Nephron (organoid): ENCODE data around the gene PALD1.

Experiments
- H3K27ac Mint-ChIP-seq, 3 experiments: 2 replicates each; pipeline ENCODE4 v1.8.0; 2020; ENCODE audit warnings: mixed read lengths in 3 of 3, mild to moderate bottlenecking in 2 of 3, moderate library complexity in 1 of 3
- H3K27me3 Mint-ChIP-seq: 2 replicates; pipeline ENCODE4 v1.8.0; 2021; ENCODE audit warnings: low read depth, mild to moderate bottlenecking, moderate library complexity, mixed read lengths
- H3K36me3 Mint-ChIP-seq: 2 replicates; pipeline ENCODE4 v1.8.0; 2020; ENCODE audit warnings: low read depth, mixed read lengths
- H3K4me1 Mint-ChIP-seq: 2 replicates; pipeline ENCODE4 v1.8.0; 2020; ENCODE audit warnings: mixed read lengths
- H3K4me3 Mint-ChIP-seq, 3 experiments: 2 replicates each; pipeline ENCODE4 v1.8.0; 2020; ENCODE audit warnings: mild to moderate bottlenecking in 3 of 3, mixed read lengths in 3 of 3, moderate library complexity in 2 of 3
- H3K9me3 Mint-ChIP-seq: 2 replicates; pipeline ENCODE4 v1.8.0; 2020; ENCODE audit warnings: mixed read lengths
- TF ChIP-seq, protein P1 (sequence below), 3 experiments: fragments of 200-600 bp; sonication (generic); IDR thresholded peaks; one replicate each; pipeline ENCODE4 v1.5.0; 2021; ENCODE audit warnings: antibody characterized with exemption in 3 of 3; ENCODE audit not compliant: unreplicated experiment in 3 of 3

The PALD1 gene

DNA sequence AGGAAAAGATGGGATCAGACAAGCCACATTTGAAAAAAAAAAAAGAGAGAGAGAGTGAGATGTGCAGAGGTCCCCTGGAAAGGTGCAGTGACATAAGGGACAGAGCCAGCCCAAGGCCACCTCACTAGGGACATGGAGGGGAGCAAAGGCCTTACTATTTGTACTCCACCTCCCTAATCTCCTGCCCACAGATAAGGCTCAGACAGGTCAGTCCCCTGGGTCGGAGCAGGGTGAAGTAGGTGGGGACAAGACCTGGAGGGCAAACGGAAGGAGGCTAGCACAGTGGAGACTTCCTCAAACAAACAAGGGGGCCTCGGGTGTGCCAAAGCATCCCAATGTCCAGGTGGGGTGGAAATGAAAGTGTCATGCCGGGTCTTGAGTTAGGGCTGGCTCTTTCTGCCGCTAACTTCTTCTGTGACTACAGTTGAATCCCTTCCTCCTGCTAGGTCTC, 117.0 kb downstream of the PALD1 start:
- TF ChIP-seq, protein P1, sequence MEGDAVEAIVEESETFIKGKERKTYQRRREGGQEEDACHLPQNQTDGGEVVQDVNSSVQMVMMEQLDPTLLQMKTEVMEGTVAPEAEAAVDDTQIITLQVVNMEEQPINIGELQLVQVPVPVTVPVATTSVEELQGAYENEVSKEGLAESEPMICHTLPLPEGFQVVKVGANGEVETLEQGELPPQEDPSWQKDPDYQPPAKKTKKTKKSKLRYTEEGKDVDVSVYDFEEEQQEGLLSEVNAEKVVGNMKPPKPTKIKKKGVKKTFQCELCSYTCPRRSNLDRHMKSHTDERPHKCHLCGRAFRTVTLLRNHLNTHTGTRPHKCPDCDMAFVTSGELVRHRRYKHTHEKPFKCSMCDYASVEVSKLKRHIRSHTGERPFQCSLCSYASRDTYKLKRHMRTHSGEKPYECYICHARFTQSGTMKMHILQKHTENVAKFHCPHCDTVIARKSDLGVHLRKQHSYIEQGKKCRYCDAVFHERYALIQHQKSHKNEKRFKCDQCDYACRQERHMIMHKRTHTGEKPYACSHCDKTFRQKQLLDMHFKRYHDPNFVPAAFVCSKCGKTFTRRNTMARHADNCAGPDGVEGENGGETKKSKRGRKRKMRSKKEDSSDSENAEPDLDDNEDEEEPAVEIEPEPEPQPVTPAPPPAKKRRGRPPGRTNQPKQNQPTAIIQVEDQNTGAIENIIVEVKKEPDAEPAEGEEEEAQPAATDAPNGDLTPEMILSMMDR (IDR thresholded peaks at IDR 0.05; ENCODE audit: unreplicated experiment in 3 of 3) = no peak
- H3K9me3 Mint-ChIP-seq = no peaks in the 10 kb centered on the region
- H3K27ac Mint-ChIP-seq = no peak overlapping the region
- no peak overlapping the region for H3K4me3 Mint-ChIP-seq
- peaks cover 17% of the 10 kb centered on the region for H3K27me3 Mint-ChIP-seq
- H3K4me1 Mint-ChIP-seq = peaks cover 37% of the 10 kb centered on the region
- H3K36me3 Mint-ChIP-seq = no peaks in the 10 kb centered on the region

DNA sequence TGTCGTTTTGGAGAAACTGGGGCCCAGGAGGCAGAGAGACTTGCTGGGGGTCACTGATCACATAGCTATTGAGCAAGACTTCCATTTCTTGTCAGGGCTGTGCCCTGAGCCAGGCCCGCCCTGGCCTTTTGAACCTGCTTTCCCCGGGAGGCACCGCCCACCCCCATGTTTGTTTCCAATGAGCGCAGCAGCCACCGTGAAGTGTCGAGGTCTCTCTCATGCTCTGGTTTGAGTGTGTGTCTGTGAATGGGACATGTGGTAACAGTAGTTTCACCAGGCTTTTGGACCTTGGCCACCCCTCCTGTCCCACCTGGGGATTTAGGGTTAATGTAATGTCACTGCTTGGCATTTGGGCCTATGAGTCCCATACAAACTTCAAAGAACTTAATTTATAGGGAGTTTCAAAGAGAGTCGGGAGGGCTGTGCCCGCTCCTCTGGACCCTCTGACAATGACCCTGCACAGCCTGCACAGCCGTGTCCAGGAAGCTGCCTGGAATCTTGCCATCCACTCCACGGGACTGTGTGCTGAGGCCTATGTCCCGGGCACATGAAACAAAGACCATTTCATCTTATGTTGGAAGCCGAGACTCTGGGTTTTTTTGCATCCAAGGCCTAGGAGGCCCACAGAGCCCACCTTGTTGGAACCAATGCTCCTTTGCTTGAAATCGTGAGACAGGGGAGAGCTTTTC, 117.7 kb downstream of the PALD1 start:
- no peaks in the 10 kb centered on the region for H3K36me3 Mint-ChIP-seq
- peak overlapping the region; percentile 27 to 79 (median 52) for H3K27ac Mint-ChIP-seq
- no peak overlapping the region for H3K4me3 Mint-ChIP-seq
- H3K9me3 Mint-ChIP-seq = no peaks in the 10 kb centered on the region
- TF ChIP-seq, protein P1 (IDR thresholded peaks at IDR 0.05; ENCODE audit: unreplicated experiment in 3 of 3) = no peak
- H3K4me1 Mint-ChIP-seq = peaks cover 31% of the 10 kb centered on the region
- H3K27me3 Mint-ChIP-seq = peaks cover 17% of the 10 kb centered on the region

- peak overlapping the region; percentile 64 to 79 (median 69) for H3K27ac Mint-ChIP-seq
- H3K4me1 Mint-ChIP-seq = peaks cover 30% of the 10 kb centered on the region
- TF ChIP-seq, protein P1 (IDR thresholded peaks at IDR 0.05; ENCODE audit: unreplicated experiment in 3 of 3) = no peak
Measured at GRCh38 chr10:70596860-70597809, 118.6 kb downstream of the PALD1 start.

GRCh38 chr10:70597856-70598815, 119.6 kb downstream of the PALD1 start:
- Mint-ChIP-seq H3K36me3 (no peaks in the 10 kb centered on the region), H3K9me3 (no peaks in the 10 kb centered on the region), H3K27me3 (peaks cover 17% of the 10 kb centered on the region), H3K27ac (peak overlapping the region; percentile 64 to 79 (median 69)), H3K4me1 (peaks cover 25% of the 10 kb centered on the region), H3K4me3 (no peak overlapping the region)
- TF ChIP-seq, protein P1 (IDR thresholded peaks at IDR 0.05; ENCODE audit: unreplicated experiment in 3 of 3) = no peak

More at GRCh38 chr10:70596860-70597809, 118.6 kb downstream of the PALD1 start:
- Mint-ChIP-seq H3K36me3 (no peaks in the 10 kb centered on the region), H3K9me3 (no peaks in the 10 kb centered on the region), H3K4me3 (no peak overlapping the region), H3K27me3 (peaks cover 17% of the 10 kb centered on the region)

GRCh38 chr10:70598857-70599295, 120.3 kb downstream of the PALD1 start:
- TF ChIP-seq, protein P1 (IDR thresholded peaks at IDR 0.05; ENCODE audit: unreplicated experiment in 3 of 3) = no peak
- no peak overlapping the region for H3K4me3 Mint-ChIP-seq
- peaks cover 13% of the 10 kb centered on the region for H3K27me3 Mint-ChIP-seq
- peaks cover 25% of the 10 kb centered on the region for H3K4me1 Mint-ChIP-seq
- no peaks in the 10 kb centered on the region for H3K36me3 Mint-ChIP-seq
- H3K9me3 Mint-ChIP-seq = no peaks in the 10 kb centered on the region
- no peak overlapping the region for H3K27ac Mint-ChIP-seq
